HG03139 (cell line): ENCODE measurements around the gene AATF.

ENCODE experiments used
- ATAC-seq: cut with Tn5 transposase; IDR thresholded peaks from one replicate; pipeline ENCODE4 v1.9.1; 2021; ENCODE audit not compliant: unreplicated experiment

AATF gene

DNA sequence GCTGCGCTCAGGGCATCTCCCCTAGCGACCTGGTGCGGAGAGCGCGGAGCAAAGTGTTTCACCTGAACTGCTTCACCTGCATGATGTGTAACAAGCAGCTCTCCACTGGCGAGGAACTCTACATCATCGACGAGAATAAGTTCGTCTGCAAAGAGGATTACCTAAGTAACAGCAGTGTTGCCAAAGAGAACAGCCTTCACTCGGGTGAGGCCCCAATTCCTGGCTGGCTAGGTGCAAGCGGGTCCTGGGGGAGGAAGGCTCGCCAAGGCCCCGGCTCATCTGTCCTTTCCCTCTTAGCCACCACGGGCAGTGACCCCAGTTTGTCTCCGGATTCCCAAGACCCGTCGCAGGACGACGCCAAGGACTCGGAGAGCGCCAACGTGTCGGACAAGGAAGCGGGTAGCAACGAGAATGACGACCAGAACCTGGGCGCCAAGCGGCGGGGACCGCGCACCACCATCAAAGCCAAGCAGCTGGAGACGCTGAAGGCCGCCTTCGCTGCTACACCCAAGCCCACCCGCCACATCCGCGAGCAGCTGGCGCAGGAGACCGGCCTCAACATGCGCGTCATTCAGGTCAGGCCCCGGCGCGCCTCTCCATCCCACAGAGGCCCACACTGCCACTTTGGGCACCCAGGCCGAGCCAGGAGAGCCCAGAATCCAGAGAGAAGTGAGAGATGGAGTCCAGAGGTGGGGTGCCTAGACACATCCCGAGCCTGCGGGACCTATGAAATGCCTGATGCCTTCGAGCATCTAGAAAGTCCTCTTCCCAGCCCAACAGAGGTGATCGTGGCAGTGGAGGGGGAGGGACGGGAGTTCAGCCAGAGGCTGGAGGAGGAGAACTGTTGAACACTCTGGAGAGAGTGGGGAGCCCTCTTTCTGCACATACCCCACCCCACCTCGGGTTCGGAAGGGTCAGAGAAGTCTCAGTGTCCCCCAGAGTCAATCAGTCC lies 8.2 kb upstream of the AATF start:
- ATAC-seq: no peak

DNA sequence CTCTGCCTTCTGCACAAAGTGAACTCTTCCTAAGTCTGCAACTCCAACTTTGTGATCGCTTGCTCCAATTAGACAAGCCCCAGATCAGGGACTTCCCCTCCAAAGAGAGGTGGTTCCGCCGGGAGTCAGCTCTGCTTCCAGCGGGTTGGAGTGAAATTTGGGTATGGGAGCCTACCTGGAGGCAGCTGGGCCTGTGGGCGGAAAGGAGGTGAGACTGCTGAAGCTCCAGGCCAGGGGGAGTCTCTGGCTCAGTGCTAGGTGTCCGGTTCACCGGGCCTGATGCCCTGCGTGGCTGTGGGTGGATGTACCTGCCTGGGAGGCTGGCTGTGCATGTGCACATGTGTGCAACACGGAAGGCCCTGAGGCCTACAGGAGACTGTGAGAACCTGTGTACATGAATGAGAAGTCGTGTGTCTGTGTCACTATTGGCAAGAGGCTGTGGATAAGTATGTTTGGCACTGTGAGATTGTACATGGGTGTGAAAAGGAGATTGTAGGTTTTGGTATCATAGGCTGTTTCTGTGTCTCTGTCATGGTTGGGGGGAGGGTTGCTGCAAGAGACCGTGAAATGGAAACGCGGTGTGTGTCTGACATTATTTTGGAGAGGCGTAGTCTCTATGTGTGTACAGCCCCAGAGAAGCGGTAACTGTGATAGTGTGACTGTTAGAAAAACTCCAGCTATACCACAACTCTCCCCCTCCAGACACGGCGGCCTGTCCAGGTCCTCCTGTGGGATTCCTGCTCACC lies 7.3 kb upstream of the AATF start:
- no peak for ATAC-seq

DNA sequence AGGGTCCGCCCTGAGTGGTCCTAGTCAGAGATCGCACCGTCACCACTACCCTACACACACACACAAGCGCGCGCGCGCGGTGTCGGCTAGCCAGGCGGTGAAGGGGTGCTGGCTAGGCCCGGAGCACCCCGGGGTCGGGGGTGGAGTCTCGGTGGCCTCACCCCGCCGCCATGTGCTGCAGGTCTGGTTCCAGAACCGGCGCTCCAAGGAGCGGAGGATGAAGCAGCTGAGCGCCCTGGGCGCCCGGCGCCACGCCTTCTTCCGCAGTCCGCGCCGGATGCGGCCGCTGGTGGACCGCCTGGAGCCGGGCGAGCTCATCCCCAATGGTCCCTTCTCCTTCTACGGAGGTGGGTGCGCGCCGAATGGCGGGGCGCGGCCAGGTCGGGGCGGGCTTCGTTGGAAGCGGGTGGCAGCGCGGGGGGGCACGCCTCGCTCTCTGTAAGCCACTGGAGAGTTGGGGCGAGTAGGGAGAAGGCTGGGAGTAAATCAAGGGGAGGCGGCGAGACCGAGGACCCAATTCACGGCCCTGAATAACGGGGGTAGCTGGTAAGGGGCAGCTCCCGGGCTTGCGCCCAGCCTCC lies 6.6 kb upstream of the AATF start:
- no peak for ATAC-seq

DNA sequence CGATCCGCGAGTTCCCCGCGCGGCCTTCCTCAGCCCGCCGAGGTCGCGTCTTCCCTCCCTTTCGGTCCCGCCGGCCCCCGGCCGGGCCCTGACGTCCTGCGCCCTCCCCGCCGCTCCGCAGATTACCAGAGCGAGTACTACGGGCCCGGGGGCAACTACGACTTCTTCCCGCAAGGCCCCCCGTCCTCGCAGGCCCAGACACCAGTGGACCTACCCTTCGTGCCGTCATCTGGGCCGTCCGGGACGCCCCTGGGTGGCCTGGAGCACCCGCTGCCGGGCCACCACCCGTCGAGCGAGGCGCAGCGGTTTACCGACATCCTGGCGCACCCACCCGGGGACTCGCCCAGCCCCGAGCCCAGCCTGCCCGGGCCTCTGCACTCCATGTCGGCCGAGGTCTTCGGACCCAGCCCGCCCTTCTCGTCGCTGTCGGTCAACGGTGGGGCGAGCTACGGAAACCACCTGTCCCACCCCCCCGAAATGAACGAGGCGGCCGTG lies 6.1 kb upstream of the AATF start:
- no peak for ATAC-seq

DNA sequence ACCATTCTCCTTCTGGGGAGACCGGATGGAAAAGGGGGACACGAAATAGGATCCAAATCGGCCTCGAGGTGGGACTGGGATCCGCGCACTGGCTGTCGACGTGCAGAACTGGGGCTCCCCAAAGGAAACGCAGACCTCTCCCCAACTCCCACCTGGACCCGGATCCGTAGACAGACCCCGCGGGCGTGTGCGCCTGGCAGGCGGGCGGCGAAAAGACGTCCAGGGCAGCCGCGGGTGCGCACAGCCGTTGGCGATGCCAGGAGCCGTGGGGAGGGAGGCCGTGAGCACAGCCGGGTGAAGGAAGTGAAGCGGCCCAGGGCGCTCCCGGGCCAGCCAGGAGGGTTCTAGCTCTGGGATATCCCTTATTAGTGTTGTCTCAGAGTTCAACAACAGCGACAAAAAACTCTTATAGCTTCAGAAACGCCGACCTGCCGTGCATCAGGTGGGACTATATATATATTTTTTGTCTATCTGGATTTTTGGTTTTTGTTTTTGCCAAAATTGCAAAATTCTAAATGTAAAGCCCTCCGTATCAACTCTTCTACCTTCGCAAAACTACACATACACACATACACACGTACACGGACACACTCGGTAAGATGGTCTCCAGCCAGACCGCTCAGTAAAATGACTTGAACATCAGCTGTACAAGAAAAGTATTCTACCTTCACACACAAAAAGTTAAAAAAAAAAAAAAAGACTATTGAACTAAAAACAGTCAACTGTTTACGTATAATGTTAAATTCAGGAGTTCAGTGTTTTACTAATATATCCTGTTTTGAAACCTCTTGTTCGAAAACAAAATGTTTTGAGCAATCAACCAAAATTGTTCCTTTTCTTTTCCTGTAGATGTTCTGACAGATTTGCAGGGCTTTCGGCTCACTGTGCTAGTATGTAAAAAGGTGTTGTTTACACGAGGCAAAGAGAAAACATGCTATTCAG lies 5.2 kb upstream of the AATF start:
- no peak for ATAC-seq

DNA sequence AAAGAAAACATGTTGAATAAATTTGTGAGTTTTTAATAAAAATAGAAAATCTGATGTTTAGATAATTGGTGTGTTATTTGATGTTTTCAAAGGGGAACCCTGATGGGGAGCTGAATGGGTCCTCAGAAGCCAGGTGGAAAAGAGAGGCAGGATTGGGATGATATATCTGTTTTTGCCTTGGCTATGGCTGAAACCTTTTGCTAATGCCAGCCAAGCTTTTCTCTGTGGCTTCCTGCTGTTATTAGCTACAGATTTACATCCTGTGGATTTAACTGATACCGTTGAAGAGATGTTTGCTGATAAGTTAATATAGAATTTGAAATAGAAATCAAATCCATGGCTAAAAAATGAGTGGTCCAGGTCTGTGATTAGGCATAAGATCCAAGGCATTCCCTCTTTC lies 4.2 kb upstream of the AATF start:
- ATAC-seq: no peak

DNA sequence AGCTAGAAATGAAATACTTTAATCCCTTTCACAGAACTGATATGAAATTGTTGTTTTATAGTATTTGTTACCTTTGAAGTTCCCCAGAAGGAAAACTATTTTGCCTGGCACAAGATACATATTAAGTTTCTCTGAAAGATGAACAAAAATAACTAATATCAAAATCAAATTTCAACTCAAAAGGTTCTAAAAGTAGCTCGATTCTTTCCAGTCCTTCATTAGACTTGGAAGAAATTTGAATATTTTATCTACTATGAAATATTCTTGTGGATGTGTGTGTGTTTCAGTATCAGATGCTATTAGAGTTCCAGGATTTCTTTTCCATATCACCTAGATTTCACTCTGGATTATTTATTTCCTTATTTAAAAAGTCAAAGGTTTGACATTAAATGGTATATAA lies 3.6 kb upstream of the AATF start:
- no peak for ATAC-seq

DNA sequence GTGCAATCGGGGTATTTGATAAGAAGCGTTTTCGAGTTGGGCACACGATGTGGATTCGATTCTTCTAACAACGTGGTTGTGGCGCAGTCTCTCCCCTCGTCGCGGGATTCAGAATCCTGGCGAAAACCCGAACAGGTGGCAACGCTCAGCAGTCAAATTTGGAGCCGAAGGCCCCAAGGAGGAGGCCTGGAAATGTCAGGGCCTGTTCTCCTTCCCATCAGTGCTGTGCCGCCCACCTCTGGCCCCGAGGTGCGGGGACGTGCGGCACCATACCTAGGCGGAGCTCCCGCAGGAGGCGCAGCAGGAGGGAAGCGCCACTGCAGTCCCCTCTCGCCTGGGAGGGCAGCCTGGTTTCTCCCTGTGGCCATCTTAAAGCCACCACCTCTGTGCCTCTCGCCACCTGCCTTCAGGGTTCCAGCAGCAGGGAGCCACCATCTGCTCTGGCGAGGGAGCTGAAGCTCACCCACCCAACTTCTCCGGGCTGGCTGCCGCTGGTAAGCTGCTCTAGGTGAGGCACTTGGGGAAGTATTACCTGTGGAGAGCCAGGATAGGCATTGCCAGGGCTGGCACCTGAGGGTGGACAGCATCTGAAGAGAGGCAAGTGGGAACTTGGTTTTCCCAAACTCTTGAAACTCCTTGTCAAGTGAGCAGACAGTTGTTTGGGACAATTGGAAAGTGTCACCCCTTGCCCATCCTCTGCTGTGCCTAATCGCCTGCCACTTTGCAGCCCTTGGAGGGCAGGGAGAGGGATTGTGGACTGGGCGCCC lies 2.6 kb upstream of the AATF start:
- ATAC-seq: no peak

DNA sequence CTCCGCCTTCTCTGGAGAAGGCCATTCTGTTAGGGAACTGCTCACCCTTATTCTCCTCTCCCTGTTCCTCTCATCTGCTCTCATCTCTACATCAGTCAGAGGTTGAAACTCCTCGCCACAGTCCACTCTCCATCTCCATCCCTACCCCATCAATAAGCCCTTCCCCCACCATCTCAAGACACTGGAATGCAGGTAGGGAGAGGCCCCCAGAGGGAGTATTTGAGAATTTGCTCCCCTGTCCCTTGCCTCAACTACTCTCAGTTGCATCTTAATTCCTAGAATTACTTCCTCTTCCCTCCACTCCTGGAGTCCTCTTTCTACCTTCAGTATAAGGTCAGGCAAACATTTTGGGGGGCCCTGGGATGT lies 2.0 kb upstream of the AATF start:
- ATAC-seq: no peak

DNA sequence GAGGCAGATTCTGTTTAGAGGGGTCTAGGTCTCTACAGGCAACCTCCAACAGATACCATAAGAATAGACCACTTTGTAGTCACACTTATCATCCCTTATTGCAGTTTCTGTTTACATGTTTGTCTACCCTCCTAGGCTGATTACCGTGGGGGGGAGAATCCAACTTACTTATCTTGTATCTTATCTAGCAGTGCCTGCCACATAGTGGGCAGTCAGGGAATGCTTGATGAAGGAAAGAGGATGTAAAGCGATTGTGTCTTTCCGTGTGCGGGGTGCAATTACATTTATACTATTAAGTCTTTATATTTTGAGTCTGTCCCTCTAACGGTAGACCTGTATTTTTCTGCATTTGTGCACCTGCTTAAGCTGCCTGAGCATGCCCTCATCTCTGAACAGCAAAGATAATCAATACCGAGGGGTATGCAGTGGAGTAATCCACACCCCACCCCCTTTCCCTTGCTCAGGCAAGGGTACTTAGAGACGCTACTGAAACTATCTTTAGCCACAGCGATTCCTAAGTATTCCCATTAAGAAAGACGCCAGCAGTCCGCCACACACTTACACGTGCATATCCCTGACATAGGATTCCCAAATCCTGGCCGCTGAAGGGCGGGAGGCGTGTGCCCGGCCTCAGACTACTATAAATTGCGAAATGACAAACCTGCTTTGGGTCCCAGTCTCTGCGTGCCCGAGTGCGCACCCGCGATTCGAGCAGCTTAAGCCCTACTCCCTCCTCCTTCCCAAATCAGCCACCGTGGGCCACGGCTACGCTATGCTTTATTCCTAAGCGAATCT lies 635 bp upstream of the AATF start:
- ATAC-seq: no peak

DNA sequence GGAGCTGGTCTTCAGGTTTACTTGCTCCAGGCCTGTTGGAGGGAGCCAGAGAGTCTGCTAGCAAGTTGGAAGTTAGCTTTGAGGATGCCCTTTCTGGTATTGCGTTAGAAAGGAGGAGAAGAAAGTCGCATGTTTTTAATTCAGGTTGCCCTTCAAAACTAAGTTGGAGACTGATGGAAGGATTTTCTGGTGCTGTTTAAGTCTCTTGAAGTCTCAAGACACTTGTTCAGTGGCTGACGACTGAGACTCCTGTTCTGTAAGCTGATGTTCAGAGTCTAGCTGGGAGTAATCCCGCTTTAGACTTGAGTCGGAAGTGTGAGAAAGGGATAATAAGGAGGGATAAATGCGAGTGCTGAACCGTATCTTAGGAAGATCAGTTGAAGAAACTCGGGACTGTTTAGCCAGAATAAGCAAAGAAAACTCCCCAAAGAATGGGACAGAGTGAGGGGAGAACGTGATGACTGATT lies 740 bp downstream of the AATF start:
- no peak for ATAC-seq

DNA sequence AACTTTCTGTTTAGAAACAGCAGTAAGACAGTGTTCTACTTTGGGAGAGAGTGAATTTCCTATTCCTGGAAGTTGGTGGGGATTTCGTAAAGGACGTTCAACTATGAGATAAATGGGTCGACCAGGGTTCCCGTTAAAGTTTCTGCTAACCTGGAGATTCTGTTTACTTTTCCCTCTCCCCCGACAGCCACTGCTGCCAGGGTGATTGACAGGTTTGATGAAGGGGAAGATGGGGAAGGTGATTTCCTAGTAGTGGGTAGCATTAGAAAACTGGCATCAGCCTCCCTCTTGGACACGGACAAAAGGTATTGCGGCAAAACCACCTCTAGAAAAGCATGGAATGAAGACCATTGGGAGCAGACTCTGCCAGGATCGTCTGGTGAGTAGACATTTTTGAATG lies 1.3 kb downstream of the AATF start:
- no peak for ATAC-seq

DNA sequence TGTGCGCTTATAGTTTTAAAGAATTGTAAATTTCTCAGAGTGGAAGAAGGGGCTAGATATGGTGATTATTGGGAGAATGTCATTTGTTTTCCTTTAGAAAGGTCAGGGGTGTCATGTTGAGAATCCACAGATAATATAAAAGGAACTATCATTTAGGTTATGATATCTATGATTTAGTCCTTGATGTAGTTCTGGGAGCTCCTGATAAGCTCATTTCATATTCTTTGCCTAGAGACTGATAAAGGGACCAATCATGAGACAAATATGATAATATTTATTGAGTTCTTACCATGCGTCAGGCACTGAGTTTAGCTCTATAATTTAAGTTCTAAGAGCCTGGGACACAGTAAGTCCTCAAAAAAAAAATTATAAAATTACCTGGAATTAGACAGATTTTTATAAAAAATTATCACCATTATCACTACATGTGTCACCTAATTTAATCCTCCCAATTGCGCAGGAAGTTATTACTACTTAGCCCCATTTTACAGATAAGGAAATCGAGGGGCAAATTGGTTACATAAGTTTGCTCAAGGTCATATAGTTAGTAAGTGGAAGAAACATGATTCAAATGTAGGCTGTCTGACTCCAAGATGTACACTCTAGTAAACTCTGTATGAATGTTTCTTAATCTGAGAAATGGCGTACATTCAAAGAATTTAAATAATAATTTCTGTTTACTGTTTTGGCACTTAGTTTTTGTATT lies 2.5 kb downstream of the AATF start:
- ATAC-seq: no peak

DNA sequence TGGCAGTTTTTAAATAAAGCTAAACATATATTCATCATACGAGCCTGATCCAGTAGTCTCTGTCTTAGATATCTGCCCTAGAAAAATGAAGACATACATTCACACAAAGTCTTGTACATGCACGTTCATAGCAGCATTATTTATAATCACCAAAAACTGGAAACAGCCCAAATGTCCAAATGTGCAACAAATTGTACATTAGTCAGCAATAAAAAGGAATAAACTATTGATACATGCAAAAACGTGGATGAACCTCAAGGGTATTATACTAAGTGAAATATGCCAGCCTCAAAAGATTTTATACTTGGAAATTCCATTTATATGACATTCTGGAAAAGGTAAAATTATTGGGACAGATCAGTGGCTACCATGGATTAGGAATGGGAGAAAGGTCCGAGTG lies 22.8 kb downstream of the AATF start:
- ATAC-seq: no peak

DNA sequence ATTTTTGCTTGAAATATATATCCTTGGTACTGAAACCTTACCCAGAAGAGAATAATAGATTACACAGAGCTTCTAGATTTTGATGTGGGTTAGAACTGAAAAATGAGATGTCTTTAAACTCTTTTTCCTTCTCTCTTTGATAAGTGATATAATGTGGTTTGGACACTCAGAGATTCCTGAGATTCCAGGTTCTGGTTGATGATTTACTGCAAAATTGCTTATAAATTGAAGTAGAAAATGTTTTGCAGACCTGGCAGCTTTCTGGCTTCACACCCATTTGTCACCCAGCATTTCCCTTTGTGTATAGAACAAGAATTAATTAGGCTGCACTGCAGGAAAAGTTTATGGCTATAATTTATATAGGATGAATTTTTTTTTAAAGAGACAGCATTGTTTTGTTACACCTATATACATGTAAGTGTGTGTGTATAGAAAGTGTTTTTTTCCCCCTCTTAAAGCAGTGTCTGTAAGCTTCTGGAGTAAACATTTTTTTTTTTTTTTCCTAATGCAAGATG lies 23.5 kb downstream of the AATF start:
- ATAC-seq: no peak

DNA sequence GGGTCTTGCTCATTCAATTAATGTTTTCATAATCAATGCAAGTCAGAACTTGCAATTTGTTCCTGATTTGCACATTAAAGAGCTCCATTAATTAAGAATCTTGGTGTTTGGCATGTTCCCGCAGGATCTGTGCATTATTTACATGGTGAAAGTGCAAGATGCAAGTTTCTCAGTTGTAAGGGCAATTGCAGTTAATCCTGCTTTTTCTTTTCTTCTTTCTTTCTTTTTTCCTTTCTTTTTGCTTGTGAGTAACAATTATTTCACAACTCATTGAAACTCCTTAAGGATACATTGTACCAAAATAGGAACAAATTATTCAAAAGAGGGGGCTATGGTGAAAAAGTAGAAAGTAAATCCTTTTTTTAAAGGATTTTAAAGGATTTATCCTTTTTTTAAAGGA lies 24.2 kb downstream of the AATF start:
- no peak for ATAC-seq

DNA sequence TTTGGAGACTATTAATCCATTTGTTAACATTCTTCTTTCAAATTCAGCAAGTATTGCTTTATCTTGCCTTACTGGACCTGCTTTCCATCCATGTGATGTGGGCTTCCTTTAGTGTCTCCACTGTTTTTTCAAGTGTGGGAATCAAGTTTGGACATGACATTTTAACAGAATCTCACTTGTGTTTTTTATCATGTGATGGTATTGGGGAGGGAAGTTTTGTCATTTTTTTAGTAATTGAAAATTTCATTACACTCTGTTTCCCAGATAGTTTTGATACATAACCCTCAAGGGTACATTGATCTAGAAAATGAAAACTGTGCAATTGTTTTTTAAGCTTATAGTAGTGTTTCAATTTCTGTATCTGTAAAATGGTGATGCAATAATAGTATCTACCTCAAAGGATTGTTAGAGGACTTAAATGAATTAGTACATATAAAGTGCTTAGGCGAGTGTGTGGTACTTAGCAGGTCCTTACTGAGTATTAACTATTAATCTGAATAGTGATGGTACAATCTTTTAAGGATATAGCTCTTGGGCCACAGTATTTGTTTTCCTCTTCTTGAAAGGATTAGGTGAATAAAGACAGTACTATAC lies 27.3 kb downstream of the AATF start:
- no peak for ATAC-seq

DNA sequence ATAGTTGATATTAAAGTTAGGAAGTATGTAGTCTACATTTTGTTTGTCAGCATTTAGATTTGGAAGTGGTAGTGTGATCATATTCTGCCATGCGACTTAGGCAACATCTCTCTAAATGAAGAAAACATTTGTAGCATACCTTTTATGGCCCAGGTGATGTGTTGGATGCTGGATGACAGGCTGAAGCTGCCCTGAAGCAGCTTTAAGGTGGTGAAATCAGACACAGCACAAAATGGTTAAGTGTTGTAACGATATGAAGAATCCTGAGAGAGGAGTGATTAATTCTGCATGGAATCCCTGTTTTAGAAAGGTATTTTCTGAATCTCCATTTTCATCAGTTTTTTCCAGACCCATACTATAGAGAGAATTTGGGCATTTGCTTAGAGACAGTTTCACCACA lies 28.3 kb downstream of the AATF start:
- ATAC-seq: no peak
